GM19455 (cell line): ENCODE measurements around the gene MAOB.

Source experiments
- ATAC-seq: cut with Tn5 transposase; IDR thresholded peaks from one replicate; pipeline ENCODE4 v1.9.1; 2021; ENCODE audit not compliant: unreplicated experiment

Gene MAOB

DNA sequence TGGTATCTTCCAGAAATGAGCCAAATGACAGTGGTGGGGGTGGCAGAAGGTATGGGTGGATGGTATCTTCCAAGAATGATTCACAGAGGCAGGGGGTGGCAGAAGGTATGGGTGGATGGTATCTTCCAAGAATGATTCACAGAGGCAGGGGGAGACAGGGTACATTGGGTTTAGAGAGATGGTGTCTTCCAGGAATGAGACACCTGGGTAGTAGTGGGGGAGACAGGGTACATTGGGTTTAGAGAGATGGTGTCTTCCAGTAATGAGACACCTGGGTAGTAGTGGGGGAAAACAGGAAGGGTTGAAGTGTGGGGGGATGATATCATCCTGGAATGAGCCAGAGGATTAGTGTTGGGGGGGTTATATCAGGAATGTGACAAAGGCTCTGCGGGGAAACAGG lies 164.2 kb downstream of the MAOB start:
- ATAC-seq, result no peak

DNA sequence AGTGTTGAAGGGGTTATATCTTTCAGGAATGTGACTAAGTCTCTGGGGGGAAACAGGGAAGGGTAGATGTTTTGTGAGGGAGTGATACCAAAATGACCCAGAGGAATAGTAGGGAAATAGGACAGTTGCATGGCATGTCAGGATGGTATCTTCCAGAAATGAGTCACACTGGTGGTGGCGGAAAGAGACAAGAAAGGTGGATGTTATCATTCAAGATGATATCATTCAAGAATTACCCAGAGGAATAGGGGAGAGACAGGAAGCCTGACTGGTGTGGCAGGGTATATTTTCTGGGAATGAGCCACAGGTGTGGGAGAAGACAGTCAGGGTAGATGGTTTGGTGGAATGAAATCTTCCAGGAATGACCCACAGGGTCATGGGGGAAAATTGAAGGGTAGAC lies 165.1 kb downstream of the MAOB start:
- ATAC-seq, result no peak

DNA sequence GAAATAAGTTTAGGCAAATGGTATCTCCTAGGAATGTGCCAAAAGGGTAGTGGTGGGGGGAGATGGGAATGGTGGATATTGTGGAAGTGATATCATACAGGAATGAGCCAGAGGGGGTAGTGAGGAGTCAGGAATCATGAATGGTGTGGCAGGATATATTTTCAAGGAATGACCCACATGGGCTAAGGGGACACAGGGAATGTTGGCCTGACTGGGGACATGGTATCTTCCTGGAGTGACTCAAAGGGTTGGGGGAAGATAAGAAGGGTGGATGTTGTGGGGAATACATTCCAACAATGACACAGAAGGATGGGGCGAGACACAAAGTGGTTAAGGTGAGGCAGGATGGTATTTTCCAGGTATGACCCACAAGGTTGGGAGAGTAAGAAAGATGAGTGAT lies 165.6 kb downstream of the MAOB start:
- ATAC-seq, result no peak
